RPMI8226 (cell line): ENCODE results near the gene NAV2.
A peak's percentile ranks its signal among the peaks of the same experiment; 100 is the strongest.

Source experiments
- DNase-seq: peaks from one replicate; pipeline ENCODE4 v3.0.0-alpha.2; 2015

Gene NAV2

GRCh38 chr11:19933801-19934488, 221.3 kb downstream of the NAV2 start:
- no peak for DNase-seq

- no peak for DNase-seq
These were observed 222.2 kb downstream of the NAV2 start for GRCh38 chr11:19934828-19935259.

GRCh38 chr11:19935507-19935906, 222.9 kb downstream of the NAV2 start:
- DNase-seq = no peak

GRCh38 chr11:19936461-19936860, 223.8 kb downstream of the NAV2 start:
- DNase-seq = no peak

- DNase-seq = peak; percentile 41
These were observed 225.7 kb downstream of the NAV2 start for GRCh38 chr11:19938169-19938856.

GRCh38 chr11:19938866-19939265, 226.2 kb downstream of the NAV2 start:
- DNase-seq = no peak

- no peak for DNase-seq
These were observed 226.8 kb downstream of the NAV2 start for GRCh38 chr11:19939415-19939929.

GRCh38 chr11:19940831-19941230, 228.2 kb downstream of the NAV2 start:
- DNase-seq = no peak

- no peak for DNase-seq
These were observed 234.0 kb downstream of the NAV2 start for GRCh38 chr11:19946681-19947080.

- DNase-seq = no peak
These were observed 235.0 kb downstream of the NAV2 start for GRCh38 chr11:19947537-19948114.

- DNase-seq = no peak
These were observed 237.0 kb downstream of the NAV2 start for GRCh38 chr11:19949606-19950005.

GRCh38 chr11:19951558-19952115, 239.0 kb downstream of the NAV2 start:
- peak; percentile 55 for DNase-seq

- DNase-seq = no peak
These were observed 239.5 kb downstream of the NAV2 start for GRCh38 chr11:19952116-19952605.

GRCh38 chr11:19952911-19953310, 240.3 kb downstream of the NAV2 start:
- DNase-seq = no peak

- DNase-seq = no peak
These were observed 240.7 kb downstream of the NAV2 start for GRCh38 chr11:19953336-19953735.

GRCh38 chr11:19953909-19954308, 241.3 kb downstream of the NAV2 start:
- no peak for DNase-seq

- DNase-seq = no peak
These were observed 242.3 kb downstream of the NAV2 start for GRCh38 chr11:19954899-19955298.

GRCh38 chr11:19955660-19956059, 243.0 kb downstream of the NAV2 start:
- no peak for DNase-seq

GRCh38 chr11:19956228-19956627, 243.6 kb downstream of the NAV2 start:
- no peak for DNase-seq

- DNase-seq = no peak
These were observed 244.8 kb downstream of the NAV2 start for GRCh38 chr11:19957294-19957943.

GRCh38 chr11:19958204-19958603, 245.6 kb downstream of the NAV2 start:
- no peak for DNase-seq

- no peak for DNase-seq
These were observed 246.6 kb downstream of the NAV2 start for GRCh38 chr11:19959210-19959609.

GRCh38 chr11:19959648-19960059, 247.0 kb downstream of the NAV2 start:
- no peak for DNase-seq
